ENCODE measurements around the gene ATAD2B.

The ATAD2B gene

GRCh38 chr2:23767876-23768621, 158.9 kb downstream of the ATAD2B start:
- no peak overlapping the region for H3K4me3 ChIP-seq (ENCODE audit: low read depth, low read length, poor library complexity, severe bottlenecking)
- no peaks in the 10 kb centered on the region for H3K9me2 ChIP-seq (ENCODE audit: low read depth, low read length)
- no peak overlapping the region for H3K4me2 ChIP-seq (ENCODE audit: low read length)
- H3K79me2 ChIP-seq (ENCODE audit: insufficient read depth, low read length) = no peaks in the 10 kb centered on the region
- peaks cover 11% of the 10 kb centered on the region for H3K4me1 ChIP-seq (ENCODE audit: insufficient read depth, low read length, severe bottlenecking)
- no peak overlapping the region for H3K9ac ChIP-seq (ENCODE audit: low read length)
- H3F3A ChIP-seq (ENCODE audit: insufficient read depth, low read length) = no peaks in the 10 kb centered on the region; the same call in 1 of the 2 replicates
- H3K27me3 ChIP-seq (ENCODE audit: insufficient read depth, low read length) = no peaks in the 10 kb centered on the region
- peaks cover 9% of the 10 kb centered on the region for H3K9me3 ChIP-seq (ENCODE audit: low read length)
- H3K27ac ChIP-seq (ENCODE audit: low read depth, low read length, poor library complexity, severe bottlenecking) = no peak overlapping the region
- H3K36me3 ChIP-seq (ENCODE audit: insufficient read depth, low read length) = peaks cover 30% of the 10 kb centered on the region
- TF ChIP-seq EZH2 (IDR thresholded peaks at IDR 0.05; ENCODE audit: borderline replicate concordance, low read length) = no peak
- TF ChIP-seq CTCF (IDR thresholded peaks at IDR 0.05; ENCODE audit: low read length) = no peak
- no peak overlapping the region for H2AFZ ChIP-seq (ENCODE audit: low read length)
- no peaks in the 10 kb centered on the region for H4K20me1 ChIP-seq (ENCODE audit: insufficient read depth, low read length)

- H4K20me1 ChIP-seq (ENCODE audit: insufficient read depth, low read length) = no peaks in the 10 kb centered on the region
- H3K36me3 ChIP-seq (ENCODE audit: insufficient read depth, low read length) = peaks cover 34% of the 10 kb centered on the region; the same call in 1 of the 2 replicates
- H3K4me2 ChIP-seq (ENCODE audit: low read length) = no peak overlapping the region
- no peaks in the 10 kb centered on the region for H3K9me2 ChIP-seq (ENCODE audit: low read depth, low read length)
- no peak overlapping the region for H3K9ac ChIP-seq (ENCODE audit: low read length)
- no peak overlapping the region for H2AFZ ChIP-seq (ENCODE audit: low read length)
- H3F3A ChIP-seq (ENCODE audit: insufficient read depth, low read length) = no peaks in the 10 kb centered on the region
- H3K4me3 ChIP-seq (ENCODE audit: low read depth, low read length, poor library complexity, severe bottlenecking) = no peak overlapping the region
- H3K79me2 ChIP-seq (ENCODE audit: insufficient read depth, low read length) = no peaks in the 10 kb centered on the region
- no peaks in the 10 kb centered on the region for H3K9me3 ChIP-seq (ENCODE audit: low read length)
- H3K27ac ChIP-seq (ENCODE audit: low read depth, low read length, poor library complexity, severe bottlenecking) = no peak overlapping the region
- no peak for TF ChIP-seq CTCF (IDR thresholded peaks at IDR 0.05; ENCODE audit: low read length)
- no peak for TF ChIP-seq EZH2 (IDR thresholded peaks at IDR 0.05; ENCODE audit: borderline replicate concordance, low read length)
- no peaks in the 10 kb centered on the region for H3K4me1 ChIP-seq (ENCODE audit: insufficient read depth, low read length, severe bottlenecking)
- H3K27me3 ChIP-seq (ENCODE audit: insufficient read depth, low read length) = no peaks in the 10 kb centered on the region
These were observed 164.8 kb downstream of the ATAD2B start for GRCh38 chr2:23762141-23762540.

GRCh38 chr2:23761638-23762037, 165.3 kb downstream of the ATAD2B start:
- no peaks in the 10 kb centered on the region for H4K20me1 ChIP-seq (ENCODE audit: insufficient read depth, low read length)
- H3K9me2 ChIP-seq (ENCODE audit: low read depth, low read length) = no peaks in the 10 kb centered on the region
- no peaks in the 10 kb centered on the region for H3F3A ChIP-seq (ENCODE audit: insufficient read depth, low read length)
- H3K4me2 ChIP-seq (ENCODE audit: low read length) = no peak overlapping the region
- H3K36me3 ChIP-seq (ENCODE audit: insufficient read depth, low read length) = peaks cover 39% of the 10 kb centered on the region; the same call in 1 of the 2 replicates
- no peaks in the 10 kb centered on the region for H3K79me2 ChIP-seq (ENCODE audit: insufficient read depth, low read length)
- no peak overlapping the region for H3K27ac ChIP-seq (ENCODE audit: low read depth, low read length, poor library complexity, severe bottlenecking)
- no peak overlapping the region for H3K9ac ChIP-seq (ENCODE audit: low read length)
- no peaks in the 10 kb centered on the region for H3K4me1 ChIP-seq (ENCODE audit: insufficient read depth, low read length, severe bottlenecking)
- H3K4me3 ChIP-seq (ENCODE audit: low read depth, low read length, poor library complexity, severe bottlenecking) = no peak overlapping the region
- H3K9me3 ChIP-seq (ENCODE audit: low read length) = no peaks in the 10 kb centered on the region
- TF ChIP-seq CTCF (IDR thresholded peaks at IDR 0.05; ENCODE audit: low read length) (no peak), EZH2 (IDR thresholded peaks at IDR 0.05; ENCODE audit: borderline replicate concordance, low read length) (no peak)
- H2AFZ ChIP-seq (ENCODE audit: low read length) = no peak overlapping the region
- no peaks in the 10 kb centered on the region for H3K27me3 ChIP-seq (ENCODE audit: insufficient read depth, low read length)

Measured in OCI-LY1 (cell line).